Mesodermal cell (in vitro differentiated cells): ENCODE results near the gene TIMM22.
"Not testable (repeated sequence)": the region's sequence is repeated elsewhere in the genome, so short reads cannot be mapped to it uniquely, and the experiment has no call there.

Experiments
- H3K27ac ChIP-seq: 2 replicates; pipeline ENCODE4 v1.7.0; 2013; ENCODE audit warnings: mild to moderate bottlenecking, low read depth, low read length, moderate library complexity; ENCODE audit not compliant: severe bottlenecking
- H3K36me3 ChIP-seq: 2 replicates; pipeline ENCODE4 v1.7.1; 2013; ENCODE audit warnings: mild to moderate bottlenecking, low read length, moderate library complexity; ENCODE audit not compliant: control insufficient read depth, insufficient read depth
- H3K4me1 ChIP-seq: one replicate; pipeline ENCODE4 v1.7.1; 2013; ENCODE audit warnings: mild to moderate bottlenecking, low read length; ENCODE audit not compliant: insufficient read depth, control insufficient read depth, poor library complexity, severe bottlenecking
- H3K4me3 ChIP-seq: 2 replicates; pipeline ENCODE4 v1.7.0; 2013; ENCODE audit warnings: low read length, control low read depth, mild to moderate bottlenecking; ENCODE audit not compliant: insufficient read depth, poor library complexity, severe bottlenecking; ENCODE audit errors: extremely low read depth
- H3K9me3 ChIP-seq: 2 replicates; pipeline ENCODE4 v1.7.1; 2013; ENCODE audit warnings: mild to moderate bottlenecking, low read length, moderate library complexity; ENCODE audit not compliant: control insufficient read depth
- WGBS, 2 experiments: methylation state at CpG; one replicate each; pipeline ENCODE4 v1.1.5; 2013; ENCODE audit warnings: missing lambda C conversion rate in 2 of 2; ENCODE audit not compliant: insufficient coverage in 2 of 2; 5-methylcytosine and 5-hydroxymethylcytosine counted together

Gene TIMM22

GRCh38 chr17:973053-973452 is 23.9 kb upstream of the TIMM22 start:
- Histone ChIP-seq H3K27ac (no peak overlapping the region), H3K36me3 (peaks cover 33% of the 10 kb centered on the region), H3K4me1 (peaks cover 32% of the 10 kb centered on the region), H3K9me3 (no peaks in the 10 kb centered on the region), H3K4me3 (no peak overlapping the region)
- WGBS, 2 experiments = 94 to 96% methylated on average over 12 of the region's 12 CpGs

- H3K9me3 ChIP-seq, H3K4me3 ChIP-seq, H3K27ac ChIP-seq: not testable (repeated sequence)
- 90 to 100% methylated on average over 1 to 2 of the region's 2 CpGs for WGBS, 2 experiments
- peaks cover 22% of the 10 kb centered on the region for H3K36me3 ChIP-seq
- peaks cover 27% of the 10 kb centered on the region for H3K4me1 ChIP-seq
These were observed 22.2 kb upstream of the TIMM22 start for GRCh38 chr17:974778-975177.

GRCh38 chr17:975371-975915 is 21.5 kb upstream of the TIMM22 start:
- Histone ChIP-seq H3K27ac (no peak overlapping the region), H3K9me3 (no peaks in the 10 kb centered on the region), H3K4me1 (peaks cover 24% of the 10 kb centered on the region), H3K36me3 (peaks cover 22% of the 10 kb centered on the region), H3K4me3 (no peak overlapping the region)
- 80 to 88% methylated on average over 4 of the region's 5 CpGs for WGBS, 2 experiments

- Histone ChIP-seq H3K36me3 (peaks cover 20% of the 10 kb centered on the region), H3K4me1 (peaks cover 21% of the 10 kb centered on the region), H3K27ac (no peak overlapping the region), H3K4me3 (no peak overlapping the region), H3K9me3 (no peaks in the 10 kb centered on the region)
- WGBS, 2 experiments = 88 to 93% methylated on average over 4 of the region's 6 CpGs
These were observed 20.6 kb upstream of the TIMM22 start for GRCh38 chr17:976312-976711.

GRCh38 chr17:977166-977565 is 19.8 kb upstream of the TIMM22 start:
- Histone ChIP-seq H3K36me3 (peaks cover 11% of the 10 kb centered on the region), H3K4me3 (peak overlapping the region; percentile 82), H3K9me3 (no peaks in the 10 kb centered on the region), H3K27ac (no peak overlapping the region), H3K4me1 (peaks cover 23% of the 10 kb centered on the region)
- WGBS, 2 experiments = 37 to 41% methylated on average over 6 of the region's 6 CpGs

GRCh38 chr17:978103-979093 is 18.5 kb upstream of the TIMM22 start:
- Histone ChIP-seq H3K9me3 (no peaks in the 10 kb centered on the region), H3K4me1 (peaks cover 23% of the 10 kb centered on the region), H3K36me3 (peaks cover 7% of the 10 kb centered on the region), H3K4me3 (peak overlapping the region; percentile 82), H3K27ac (peak overlapping the region; percentile 65)
- 1% methylated on average over 34 to 40 of the region's 72 CpGs for WGBS, 2 experiments

GRCh38 chr17:979212-979538 is 17.8 kb upstream of the TIMM22 start:
- 0% methylated on average over 15 to 39 of the region's 42 CpGs for WGBS, 2 experiments
- H3K27ac ChIP-seq = peak overlapping the region; percentile 64
- H3K9me3 ChIP-seq = no peaks in the 10 kb centered on the region
- peaks cover 23% of the 10 kb centered on the region for H3K4me1 ChIP-seq
- H3K4me3 ChIP-seq = peak overlapping the region; percentile 82
- H3K36me3 ChIP-seq = peaks cover 5% of the 10 kb centered on the region

- Histone ChIP-seq H3K36me3 (peaks cover 5% of the 10 kb centered on the region), H3K9me3 (no peaks in the 10 kb centered on the region), H3K4me1 (peaks cover 23% of the 10 kb centered on the region), H3K4me3 (peak within 1 kb of the TSS; percentile 82), H3K27ac (peak within 1 kb of the TSS; percentile 75)
- 0 to 3% methylated on average over 39 to 64 of the region's 94 CpGs for WGBS, 2 experiments
These were observed 17.2 kb upstream of the TIMM22 start, which contains the start of gene NXN for GRCh38 chr17:979539-980405. NXN (minus strand) TSS chr17:979776.

- Histone ChIP-seq H3K27ac (peak overlapping the region; percentile 75), H3K36me3 (no peaks in the 10 kb centered on the region), H3K4me3 (peak overlapping the region; percentile 82), H3K9me3 (no peaks in the 10 kb centered on the region), H3K4me1 (peaks cover 15% of the 10 kb centered on the region)
- 54 to 61% methylated on average over 29 to 30 of the region's 43 CpGs for WGBS, 2 experiments
These were observed 16.3 kb upstream of the TIMM22 start for GRCh38 chr17:980406-981291.

- WGBS, 2 experiments = 12 to 36% methylated on average over 5 of the region's 10 CpGs
- no peak overlapping the region for H3K4me3 ChIP-seq
These were observed 15.7 kb upstream of the TIMM22 start for GRCh38 chr17:981292-981658.

More at GRCh38 chr17:981292-981658, 15.7 kb upstream of the TIMM22 start:
- H3K36me3 ChIP-seq = no peaks in the 10 kb centered on the region
- H3K9me3 ChIP-seq = no peaks in the 10 kb centered on the region
- H3K27ac ChIP-seq = no peak overlapping the region
- peaks cover 15% of the 10 kb centered on the region for H3K4me1 ChIP-seq
